ENCODE results near the gene EGLN2.
"Not testable (repeated sequence)": the region's sequence is repeated elsewhere in the genome, so short reads cannot be mapped to it uniquely, and the experiment has no call there.

Gene EGLN2

GRCh38 chr19:40826699-40827385 lies 27.9 kb downstream of the EGLN2 start:
- H3K27ac ChIP-seq (ENCODE audit: low read length); H4K20me1 ChIP-seq (ENCODE audit: insufficient read depth, low read length); DNase-seq; H3K4me1 ChIP-seq (ENCODE audit: insufficient read depth, low read length); H3K9me3 ChIP-seq (ENCODE audit: insufficient read depth, low read length, severe bottlenecking); H2AFZ ChIP-seq (ENCODE audit: low read depth, low read length); H3K4me3 ChIP-seq (ENCODE audit: low read depth in 1 of 2, low read length in 2 of 2); H3K9ac ChIP-seq (ENCODE audit: low read depth, low read length); H3K27me3 ChIP-seq (ENCODE audit: insufficient read depth, low read length, poor library complexity); ATAC-seq (ENCODE audit: insufficient read depth, low read depth); H3K4me2 ChIP-seq (ENCODE audit: insufficient read depth, low read length); H3K36me3 ChIP-seq (ENCODE audit: insufficient read depth, low read length); H3K79me2 ChIP-seq (ENCODE audit: insufficient read depth, low read length): not testable (repeated sequence)

GRCh38 chr19:40827386-40828247 lies 28.6 kb downstream of the EGLN2 start:
- H3K27ac ChIP-seq (ENCODE audit: low read length): no peak overlapping the region
- no peaks in the 10 kb centered on the region for H4K20me1 ChIP-seq (ENCODE audit: insufficient read depth, low read length)
- H3K4me2 ChIP-seq (ENCODE audit: insufficient read depth, low read length): no peak overlapping the region
- H3K9me3 ChIP-seq (ENCODE audit: insufficient read depth, low read length, severe bottlenecking): no peaks in the 10 kb centered on the region
- H3K4me3 ChIP-seq (ENCODE audit: low read depth in 1 of 2, low read length in 2 of 2): no peak overlapping the region
- H3K9ac ChIP-seq (ENCODE audit: low read depth, low read length): no peak overlapping the region
- no peak for DNase-seq
- H3K36me3 ChIP-seq (ENCODE audit: insufficient read depth, low read length): peaks cover 8% of the 10 kb centered on the region; the same call in 1 of the 2 replicates
- no peaks in the 10 kb centered on the region for H3K4me1 ChIP-seq (ENCODE audit: insufficient read depth, low read length)
- no peak for ATAC-seq (ENCODE audit: insufficient read depth, low read depth)
- no peaks in the 10 kb centered on the region for H3K79me2 ChIP-seq (ENCODE audit: insufficient read depth, low read length)
- H3K27me3 ChIP-seq (ENCODE audit: insufficient read depth, low read length, poor library complexity): no peaks in the 10 kb centered on the region
- no peak overlapping the region for H2AFZ ChIP-seq (ENCODE audit: low read depth, low read length)
- TF ChIP-seq CTCF (IDR thresholded peaks at IDR 0.05; ENCODE audit: borderline replicate concordance, extremely low read depth, low read length, poor library complexity, severe bottlenecking): no peak
- TF ChIP-seq EZH2 (IDR thresholded peaks at IDR 0.05; ENCODE audit: borderline replicate concordance, low read depth, low read length, severe bottlenecking): no peak

- Histone ChIP-seq H3K79me2 (ENCODE audit: insufficient read depth, low read length) (no peaks in the 10 kb centered on the region), H3K27me3 (ENCODE audit: insufficient read depth, low read length, poor library complexity) (no peaks in the 10 kb centered on the region), H2AFZ (ENCODE audit: low read depth, low read length) (no peak overlapping the region), H3K27ac (ENCODE audit: low read length) (no peak overlapping the region), H3K4me1 (ENCODE audit: insufficient read depth, low read length) (no peaks in the 10 kb centered on the region), H3K9ac (ENCODE audit: low read depth, low read length) (no peak overlapping the region), H3K9me3 (ENCODE audit: insufficient read depth, low read length, severe bottlenecking) (no peaks in the 10 kb centered on the region), H3K4me3 (ENCODE audit: low read depth in 1 of 2, low read length in 2 of 2) (no peak overlapping the region), H3K36me3 (ENCODE audit: insufficient read depth, low read length) (peaks cover 8% of the 10 kb centered on the region; the same call in 1 of the 2 replicates), H3K4me2 (ENCODE audit: insufficient read depth, low read length) (no peak overlapping the region), H4K20me1 (ENCODE audit: insufficient read depth, low read length) (no peaks in the 10 kb centered on the region)
- DNase-seq (no peak), ATAC-seq (ENCODE audit: insufficient read depth, low read depth) (no peak)
- TF ChIP-seq CTCF (IDR thresholded peaks at IDR 0.05; ENCODE audit: borderline replicate concordance, extremely low read depth, low read length, poor library complexity, severe bottlenecking) (no peak), EZH2 (IDR thresholded peaks at IDR 0.05; ENCODE audit: borderline replicate concordance, low read depth, low read length, severe bottlenecking) (no peak)
Observed at GRCh38 chr19:40829205-40829604, 30.2 kb downstream of the EGLN2 start.

- H3K4me2 ChIP-seq (ENCODE audit: insufficient read depth, low read length); H4K20me1 ChIP-seq (ENCODE audit: insufficient read depth, low read length); H3K9ac ChIP-seq (ENCODE audit: low read depth, low read length): not testable (repeated sequence)
Observed at GRCh38 chr19:40830741-40831140, 31.8 kb downstream of the EGLN2 start.

More at GRCh38 chr19:40830741-40831140, 31.8 kb downstream of the EGLN2 start:
- H3K9me3 ChIP-seq (ENCODE audit: insufficient read depth, low read length, severe bottlenecking); H3K27me3 ChIP-seq (ENCODE audit: insufficient read depth, low read length, poor library complexity); H3K79me2 ChIP-seq (ENCODE audit: insufficient read depth, low read length); H3K4me1 ChIP-seq (ENCODE audit: insufficient read depth, low read length); H3K36me3 ChIP-seq (ENCODE audit: insufficient read depth, low read length); H3K27ac ChIP-seq (ENCODE audit: low read length); H3K4me3 ChIP-seq (ENCODE audit: low read depth in 1 of 2, low read length in 2 of 2); H2AFZ ChIP-seq (ENCODE audit: low read depth, low read length); ATAC-seq (ENCODE audit: insufficient read depth, low read depth); DNase-seq: not testable (repeated sequence)
